Glutamatergic neuron (in vitro differentiated cells): ENCODE measurements around the gene POTEJ. TPM values are rescaled to one million over a fixed set of nuclear protein-coding genes. Genes with fewer than 3 reads are reported as not detected.
"Not testable (repeated sequence)": the region's sequence is repeated elsewhere in the genome, so short reads cannot be mapped to it uniquely, and the experiment has no call there.

Experiments used
- DNase-seq: peaks from one replicate; pipeline ENCODE4 v3.0.0; 2022
- H3K27ac Mint-ChIP-seq: one replicate; pipeline ENCODE4 v1.8.0; 2020; ENCODE audit warnings: mild to moderate bottlenecking, mixed read lengths, inconsistent platforms; ENCODE audit not compliant: unreplicated experiment
- H3K27me3 Mint-ChIP-seq: one replicate; pipeline ENCODE4 v1.8.0; 2020; ENCODE audit warnings: mild to moderate bottlenecking, moderate library complexity, mixed read lengths, inconsistent platforms; ENCODE audit not compliant: unreplicated experiment
- H3K36me3 Mint-ChIP-seq: one replicate; pipeline ENCODE4 v1.8.0; 2020; ENCODE audit warnings: mild to moderate bottlenecking, mixed read lengths, inconsistent platforms; ENCODE audit not compliant: unreplicated experiment
- H3K4me1 Mint-ChIP-seq: one replicate; pipeline ENCODE4 v1.8.0; 2020; ENCODE audit warnings: mild to moderate bottlenecking, low read depth, mixed read lengths, inconsistent platforms; ENCODE audit not compliant: unreplicated experiment
- H3K4me3 Mint-ChIP-seq: one replicate; pipeline ENCODE4 v1.8.0; 2020; ENCODE audit warnings: mild to moderate bottlenecking, mixed read lengths, inconsistent platforms; ENCODE audit not compliant: unreplicated experiment
- H3K9me3 Mint-ChIP-seq: one replicate; pipeline ENCODE4 v1.8.0; 2020; ENCODE audit warnings: mild to moderate bottlenecking, moderate library complexity, mixed read lengths, inconsistent platforms; ENCODE audit not compliant: unreplicated experiment
- long read RNA-seq: library from polyadenylated mRNA; unstranded; transcript quantifications from one replicate; pipeline ENCODE4 v2.0.0, GENCODE V29; 2020; ENCODE audit not compliant: unreplicated experiment
- total RNA-seq: library from RNA; stranded (reverse); fragmentation: NEBNext Ultra II Directional; extraction: Animal tissue kit (Norgen Biotek cat#: 25700); gene quantifications from one replicate; pipeline ENCODE4 v1.2.1, GENCODE V29; 2021; ENCODE audit not compliant: unreplicated experiment

POTEJ gene
- total RNA-seq: not detected
- long read RNA-seq, partial matches to known transcripts: 0 of 19 reads
- long read RNA-seq, other reads (novel, unspliced or antisense): 19 of 19 reads

GRCh38 chr2:130611140-130611539 lies at the start of gene POTEJ:
TSS of gene POTEJ (plus strand) at chr2:130611440. CDS start at chr2:130611533, 93 bp downstream.
- not testable (repeated sequence) for DNase-seq, H3K36me3 Mint-ChIP-seq, H3K27me3 Mint-ChIP-seq, H3K4me1 Mint-ChIP-seq, H3K27ac Mint-ChIP-seq, H3K4me3 Mint-ChIP-seq, H3K9me3 Mint-ChIP-seq

- H3K4me3 Mint-ChIP-seq, H3K27me3 Mint-ChIP-seq, H3K9me3 Mint-ChIP-seq, DNase-seq, H3K36me3 Mint-ChIP-seq, H3K4me1 Mint-ChIP-seq, H3K27ac Mint-ChIP-seq: not testable (repeated sequence)
Measured at GRCh38 chr2:130566165-130566564, 45.1 kb upstream of the POTEJ start.

- not testable (repeated sequence) for H3K4me1 Mint-ChIP-seq, H3K36me3 Mint-ChIP-seq, H3K27ac Mint-ChIP-seq, H3K4me3 Mint-ChIP-seq, DNase-seq, H3K9me3 Mint-ChIP-seq, H3K27me3 Mint-ChIP-seq
Measured at GRCh38 chr2:130571929-130572328, 39.3 kb upstream of the POTEJ start.

- H3K36me3 Mint-ChIP-seq, DNase-seq, H3K4me3 Mint-ChIP-seq, H3K9me3 Mint-ChIP-seq, H3K27me3 Mint-ChIP-seq, H3K4me1 Mint-ChIP-seq, H3K27ac Mint-ChIP-seq: not testable (repeated sequence)
Measured at GRCh38 chr2:130574230-130574629, 37.0 kb upstream of the POTEJ start.

- not testable (repeated sequence) for H3K27me3 Mint-ChIP-seq, DNase-seq, H3K27ac Mint-ChIP-seq, H3K4me3 Mint-ChIP-seq, H3K9me3 Mint-ChIP-seq, H3K4me1 Mint-ChIP-seq, H3K36me3 Mint-ChIP-seq
Measured at GRCh38 chr2:130576209-130576784, 34.9 kb upstream of the POTEJ start.

GRCh38 chr2:130577559-130577958 lies 33.7 kb upstream of the POTEJ start:
- not testable (repeated sequence) for H3K4me3 Mint-ChIP-seq, H3K4me1 Mint-ChIP-seq, H3K27me3 Mint-ChIP-seq, DNase-seq, H3K36me3 Mint-ChIP-seq, H3K27ac Mint-ChIP-seq, H3K9me3 Mint-ChIP-seq

GRCh38 chr2:130579121-130579520 lies 32.1 kb upstream of the POTEJ start:
- H3K27ac Mint-ChIP-seq, DNase-seq, H3K36me3 Mint-ChIP-seq, H3K27me3 Mint-ChIP-seq, H3K9me3 Mint-ChIP-seq, H3K4me1 Mint-ChIP-seq, H3K4me3 Mint-ChIP-seq: not testable (repeated sequence)

GRCh38 chr2:130581491-130581890 lies 29.7 kb upstream of the POTEJ start:
- H3K4me1 Mint-ChIP-seq, H3K27ac Mint-ChIP-seq, H3K4me3 Mint-ChIP-seq, DNase-seq, H3K9me3 Mint-ChIP-seq, H3K27me3 Mint-ChIP-seq, H3K36me3 Mint-ChIP-seq: not testable (repeated sequence)

- H3K36me3 Mint-ChIP-seq, H3K9me3 Mint-ChIP-seq, H3K27ac Mint-ChIP-seq, DNase-seq, H3K4me1 Mint-ChIP-seq, H3K27me3 Mint-ChIP-seq, H3K4me3 Mint-ChIP-seq: not testable (repeated sequence)
Measured at GRCh38 chr2:130582970-130583369, 28.3 kb upstream of the POTEJ start.

- not testable (repeated sequence) for H3K9me3 Mint-ChIP-seq, H3K36me3 Mint-ChIP-seq, H3K27me3 Mint-ChIP-seq, DNase-seq, H3K4me1 Mint-ChIP-seq, H3K27ac Mint-ChIP-seq, H3K4me3 Mint-ChIP-seq
Measured at GRCh38 chr2:130583582-130583981, 27.7 kb upstream of the POTEJ start.

GRCh38 chr2:130584726-130585125 lies 26.5 kb upstream of the POTEJ start:
- H3K4me1 Mint-ChIP-seq, H3K27ac Mint-ChIP-seq, H3K9me3 Mint-ChIP-seq, DNase-seq, H3K27me3 Mint-ChIP-seq, H3K4me3 Mint-ChIP-seq, H3K36me3 Mint-ChIP-seq: not testable (repeated sequence)

GRCh38 chr2:130588688-130589458 lies 22.4 kb upstream of the POTEJ start:
- not testable (repeated sequence) for H3K27ac Mint-ChIP-seq, H3K4me3 Mint-ChIP-seq, H3K36me3 Mint-ChIP-seq, H3K9me3 Mint-ChIP-seq, H3K27me3 Mint-ChIP-seq, H3K4me1 Mint-ChIP-seq, DNase-seq
